T-cell (primary cell): ENCODE measurements around the gene FOXP1. TPM values are rescaled to one million over a fixed set of nuclear protein-coding genes. Genes with fewer than 3 reads are reported as not detected.
A peak's percentile ranks its signal among the peaks of the same experiment; 100 is the strongest.

Experiments used
- ATAC-seq, 4 experiments: fragments of 200-7000 bp in 3 of 4; fragments of 150-1000 bp in 1 of 4; cut with Tn5 transposase; replicated peaks in 1 of 4; 1 replicate in 3 of 4; 2 replicates in 1 of 4; pipeline ENCODE4 v1.10.0; 2021; ENCODE audit warnings: moderate library complexity in 3 of 4, mild to moderate bottlenecking in 2 of 4, moderate number of reproducible peaks in 1 of 4
- CTCF ChIA-PET, 2 donors: fragments of 300-600 bp; sonication (Branson Sonifier 250); formaldehyde crosslinking; loops; one replicate each; lab custom pipeline; 2022; ENCODE audit warnings: antibody characterized with exemption in 2 of 2; lab: Charles Lee
- POLR2A ChIA-PET, 2 donors: fragments of 300-600 bp; sonication (Branson Sonifier 250); formaldehyde crosslinking; loops; one replicate each; lab custom pipeline; 2022; ENCODE audit warnings: antibody characterized with exemption in 2 of 2; lab: Charles Lee
- DNase-seq, 35 experiments: peaks; one replicate each; pipeline versions ENCODE4 v3.0.0 to v3.0.0-alpha.2; 2013 to 2023
- H3K27ac ChIP-seq: one replicate; pipeline ENCODE4 v1.5.1; 2013; ENCODE audit warnings: low read length
- H3K27me3 ChIP-seq, 2 experiments: replicated peaks in 1 of 2; 1 replicate in 1 of 2; 2 replicates in 1 of 2; pipeline versions ENCODE4 v1.6.1 to v1.7.0; 2013; ENCODE audit warnings: low read length in 1 of 2, mixed read lengths in 1 of 2; ENCODE audit not compliant: control insufficient read depth in 2 of 2, insufficient read depth in 2 of 2; ENCODE audit errors: extremely low read depth in 1 of 2
- H3K36me3 ChIP-seq, 2 donors: 1 replicate in 1 of 2; 2 replicates in 1 of 2; pipeline versions ENCODE4 v1.6.1 to v1.7.0; 2013; ENCODE audit warnings: low read length in 1 of 2; ENCODE audit not compliant: control insufficient read depth in 2 of 2, insufficient read depth in 1 of 2; ENCODE audit errors: extremely low read depth in 1 of 2
- H3K4me1 ChIP-seq, 2 experiments: 1 replicate in 1 of 2; 2 replicates in 1 of 2; pipeline versions ENCODE4 v1.6.1 to v1.7.0; 2013; ENCODE audit warnings: low read length in 2 of 2, mixed read lengths in 1 of 2; ENCODE audit not compliant: insufficient read depth in 2 of 2, control insufficient read depth in 1 of 2; ENCODE audit errors: extremely low read depth in 1 of 2
- H3K4me3 ChIP-seq, 2 donors: 1 replicate in 1 of 2; 2 replicates in 1 of 2; pipeline versions ENCODE4 v1.5.1 to v1.7.0; 2013; ENCODE audit warnings: mild to moderate bottlenecking in 2 of 2, low read length in 1 of 2, moderate library complexity in 1 of 2; ENCODE audit not compliant: control insufficient read depth in 1 of 2; ENCODE audit errors: extremely low read depth in 1 of 2
- H3K9me3 ChIP-seq: 2 replicates; pipeline ENCODE4 v1.7.0; 2013
- H3K27ac Mint-ChIP-seq, 2 donors: one replicate each; pipeline ENCODE4 v1.8.0; 2020 to 2021; ENCODE audit warnings: mild to moderate bottlenecking in 2 of 2, mixed read lengths in 2 of 2
- H3K27me3 Mint-ChIP-seq, 2 donors: one replicate each; pipeline ENCODE4 v1.8.0; 2021 to 2022; ENCODE audit warnings: mixed read lengths in 2 of 2
- H3K36me3 Mint-ChIP-seq: one replicate; pipeline ENCODE4 v1.8.0; 2021; ENCODE audit warnings: mixed read lengths
- H3K4me1 Mint-ChIP-seq, 3 donors: one replicate each; pipeline ENCODE4 v1.8.0; 2020 to 2022; ENCODE audit warnings: mixed read lengths in 3 of 3, mild to moderate bottlenecking in 1 of 3
- H3K4me3 Mint-ChIP-seq, 3 donors: one replicate each; pipeline ENCODE4 v1.8.0; 2020 to 2022; ENCODE audit warnings: mild to moderate bottlenecking in 3 of 3, mixed read lengths in 3 of 3, moderate library complexity in 3 of 3
- H3K9me3 Mint-ChIP-seq, 3 donors: one replicate each; pipeline ENCODE4 v1.8.0; 2020 to 2022; ENCODE audit warnings: mixed read lengths in 3 of 3
- whole genome bisulfite sequencing: methylation state at CpG from one replicate; pipeline ENCODE4 v1.1.5; 2013; ENCODE audit warnings: missing lambda C conversion rate; ENCODE audit not compliant: insufficient coverage; 5-methylcytosine and 5-hydroxymethylcytosine counted together
- total RNA-seq, 35 experiments: library from RNA in 6 of 35; stranded (reverse) in 6 of 35; fragments of 120-200 nt in 1 of 35; gene quantifications; one replicate each; pipeline versions ENCODE4 v1.2.1 to v1.2.4 and lab custom pipeline; 2013 to 2026

Gene FOXP1
- total RNA-seq, 5 donors from 2014 or later (not counting 1 experiment from before 2014, with no cell fraction given): 258 to 586 (median 290) TPM

- CTCF ChIA-PET: interaction anchor here in 1 of 2 donors (0.6 kb wide), 1 partner anchor 183 kb away, joined by 3 read pairs; no protein-coding TSS in a partner anchor
- Histone ChIP-seq H3K4me3 (no peak overlapping the region), H3K36me3 (peaks cover 0 to 3% of the 10 kb centered on the region in 2 donors), H3K27ac (no peak overlapping the region), H3K9me3 (no peaks in the 10 kb centered on the region), H3K27me3 (no peaks in the 10 kb centered on the region), H3K4me1 (peaks cover 10 to 17% of the 10 kb centered on the region in 2 experiments)
- WGBS: no CpG with 5 or more reads among the region's 1 CpG
- Mint-ChIP-seq H3K27me3 (no peaks in the 10 kb centered on the region), H3K4me3 (peak overlapping the region in 1 of 3 donors; percentile 22), H3K27ac (no peak overlapping the region), H3K9me3 (no peaks in the 10 kb centered on the region), H3K36me3 (peaks cover 46% of the 10 kb centered on the region), H3K4me1 (peaks cover 78 to 88% (median 85%) of the 10 kb centered on the region in 3 donors)
- DNase-seq (no peak), ATAC-seq (no peak)
- POLR2A ChIA-PET: no interaction called here
These were observed 316.7 kb downstream of the FOXP1 start for GRCh38 chr3:71266875-71267274.

DNA sequence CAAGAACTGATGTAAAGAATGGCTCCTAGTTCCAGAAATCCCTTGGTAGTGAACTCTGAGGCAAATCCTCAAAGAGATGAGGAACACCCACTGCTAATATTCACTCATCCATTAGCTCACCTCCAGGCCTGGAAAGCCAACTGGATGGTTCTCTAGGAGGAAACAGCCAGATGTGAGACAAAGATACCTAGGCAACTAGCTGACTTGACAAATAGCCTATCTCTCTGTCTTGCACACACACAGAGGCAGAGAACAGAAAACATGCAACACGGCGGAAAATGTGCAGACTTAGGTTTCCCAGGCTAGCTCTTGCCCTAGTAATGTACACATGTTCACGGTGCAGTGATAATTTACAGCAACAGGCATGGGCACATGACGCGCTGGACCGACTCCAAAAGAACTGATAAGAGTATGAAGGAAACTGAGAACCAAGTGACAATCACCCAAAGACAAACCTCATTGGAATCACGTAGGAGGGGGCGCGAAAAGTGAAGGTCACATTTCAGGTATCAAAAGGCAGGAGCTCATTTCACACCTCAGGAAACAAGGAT is 318.1 kb downstream of the FOXP1 start:
- ChIA-PET POLR2A (interaction anchor here in 1 of 2 donors (0.9 kb wide), 1 partner anchor 223 kb away, joined by 3 read pairs; no protein-coding TSS in a partner anchor), CTCF (no interaction called here)
- Histone ChIP-seq H3K27me3 (no peaks in the 10 kb centered on the region), H3K4me1 (peaks cover 8 to 17% of the 10 kb centered on the region in 2 experiments), H3K4me3 (no peak overlapping the region), H3K27ac (no peak overlapping the region), H3K9me3 (no peaks in the 10 kb centered on the region), H3K36me3 (peaks cover 1 to 3% of the 10 kb centered on the region in 2 donors)
- H3K4me1 Mint-ChIP-seq: peaks cover 70 to 79% (median 79%) of the 10 kb centered on the region in 3 donors
- ATAC-seq: no peak
- no peak for DNase-seq
- H3K27ac Mint-ChIP-seq: peak overlapping the region; percentile 9 to 31
- peak overlapping the region in 1 of 3 donors; percentile 34 for H3K4me3 Mint-ChIP-seq
- peaks cover 49% of the 10 kb centered on the region for H3K36me3 Mint-ChIP-seq
- WGBS: 78% methylated on average over 5 of the region's 9 CpGs
- H3K9me3 Mint-ChIP-seq: no peaks in the 10 kb centered on the region
- H3K27me3 Mint-ChIP-seq: no peaks in the 10 kb centered on the region

DNA sequence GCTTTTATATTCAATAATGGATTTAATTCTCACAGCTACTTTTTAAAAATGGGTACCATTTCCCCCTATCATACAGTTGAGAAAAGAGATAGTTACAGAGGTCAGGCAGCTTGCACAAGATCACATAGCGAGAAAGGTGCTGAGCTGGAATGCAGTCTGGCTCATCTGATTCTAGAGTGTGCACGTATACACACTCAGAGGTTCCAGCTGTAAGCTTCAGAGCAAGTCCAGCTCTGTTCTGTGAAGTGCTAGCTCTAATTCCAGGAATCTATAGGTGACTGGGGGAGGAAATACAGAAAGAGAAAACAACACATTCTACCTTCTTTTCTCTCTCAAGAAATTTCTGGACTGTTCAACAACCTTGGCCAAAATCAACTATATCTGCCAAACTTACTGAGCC is 318.7 kb downstream of the FOXP1 start:
- Histone ChIP-seq H3K36me3 (peaks cover 3 to 4% of the 10 kb centered on the region in 2 donors), H3K27ac (no peak overlapping the region), H3K4me1 (peaks cover 4 to 17% of the 10 kb centered on the region in 2 experiments), H3K9me3 (no peaks in the 10 kb centered on the region), H3K27me3 (no peaks in the 10 kb centered on the region), H3K4me3 (no peak overlapping the region)
- Mint-ChIP-seq H3K27me3 (no peaks in the 10 kb centered on the region), H3K4me1 (peaks cover 66 to 77% (median 75%) of the 10 kb centered on the region in 3 donors), H3K27ac (peak overlapping the region; percentile 19 to 31), H3K9me3 (no peaks in the 10 kb centered on the region), H3K4me3 (peak overlapping the region in 1 of 3 donors; percentile 34), H3K36me3 (peaks cover 47% of the 10 kb centered on the region)
- 60% methylated on average over 2 of the region's 2 CpGs for WGBS
- POLR2A ChIA-PET: no interaction called here
- DNase-seq (no peak), ATAC-seq (peak in 1 of 4 experiments; percentile 43)
- CTCF ChIA-PET: no interaction called here

DNA sequence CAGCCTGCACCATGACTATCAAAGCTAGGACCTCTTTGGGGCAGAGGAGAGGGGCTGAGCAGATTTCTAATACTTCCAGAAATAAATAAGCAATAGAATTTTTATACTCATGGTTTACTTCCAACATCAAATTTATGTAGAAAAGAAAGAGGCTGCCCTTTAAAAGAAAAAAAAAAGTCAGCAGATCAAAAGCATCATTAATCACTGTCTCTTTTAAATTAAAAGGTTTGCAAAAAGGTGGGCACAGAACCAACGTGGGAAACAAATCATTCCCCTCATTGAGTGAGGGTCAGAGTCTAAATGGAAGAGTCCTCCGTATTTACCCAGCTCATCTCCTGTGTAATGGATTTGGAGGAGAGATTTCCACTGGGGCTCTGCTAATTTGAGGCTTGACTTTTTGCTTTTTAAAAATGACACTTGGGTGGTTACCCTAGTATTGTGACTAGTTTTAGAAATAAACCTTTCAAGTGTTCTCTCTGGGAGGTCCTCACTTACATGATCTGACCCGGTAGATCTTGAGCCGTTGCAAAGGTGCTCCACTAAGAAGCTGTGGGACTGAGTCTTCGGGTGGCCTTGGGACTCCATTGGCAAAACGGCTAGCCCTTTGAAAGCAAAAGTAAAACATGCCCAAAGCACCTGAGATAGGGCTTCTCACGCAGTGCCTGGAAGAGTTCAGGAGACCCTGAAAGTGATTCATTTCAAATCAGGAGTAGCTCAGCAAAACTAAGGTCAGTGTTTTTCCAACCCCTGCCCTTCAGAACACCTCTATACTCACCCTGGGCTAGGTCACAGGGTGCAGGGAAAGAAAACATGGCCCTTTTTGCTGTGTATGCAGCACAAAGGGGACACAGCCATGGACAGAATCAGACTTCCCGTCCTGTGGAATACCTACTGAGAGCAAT is 320.9 kb downstream of the FOXP1 start:
- DNase-seq (no peak), ATAC-seq (no peak)
- peak overlapping the region in 1 of 2 donors; percentile 3 for H3K27ac Mint-ChIP-seq
- Histone ChIP-seq H3K4me1 (peaks cover 4 to 21% of the 10 kb centered on the region in 2 experiments), H3K4me3 (no peak overlapping the region), H3K36me3 (peaks cover 3 to 4% of the 10 kb centered on the region in 2 donors), H3K27ac (no peak overlapping the region), H3K9me3 (no peaks in the 10 kb centered on the region), H3K27me3 (no peaks in the 10 kb centered on the region)
- H3K36me3 Mint-ChIP-seq: peaks cover 52% of the 10 kb centered on the region
- no peaks in the 10 kb centered on the region for H3K27me3 Mint-ChIP-seq
- ChIA-PET POLR2A (interaction anchor here (0.5 to 0.7 kb wide), 4 partner anchors 17 to 193 kb away, joined by 3 to 9 read pairs (median 4); no protein-coding TSS in a partner anchor), CTCF (no interaction called here)
- H3K4me1 Mint-ChIP-seq: peaks cover 73 to 82% (median 80%) of the 10 kb centered on the region in 3 donors
- no peak overlapping the region for H3K4me3 Mint-ChIP-seq
- H3K9me3 Mint-ChIP-seq: no peaks in the 10 kb centered on the region
- WGBS: 93% methylated on average over 5 of the region's 8 CpGs

GRCh38 chr3:71260782-71261181 is 322.7 kb downstream of the FOXP1 start:
- POLR2A ChIA-PET: interaction anchor here (0.6 to 0.8 kb wide), 2 partner anchors 10 to 129 kb away, joined by 3 to 7 read pairs; no protein-coding TSS in a partner anchor
- Histone ChIP-seq H3K4me3 (no peak overlapping the region), H3K27me3 (no peaks in the 10 kb centered on the region), H3K27ac (no peak overlapping the region), H3K4me1 (peaks cover 4 to 18% of the 10 kb centered on the region in 2 experiments), H3K9me3 (no peaks in the 10 kb centered on the region), H3K36me3 (peaks cover 3 to 8% of the 10 kb centered on the region in 2 donors)
- Mint-ChIP-seq H3K9me3 (no peaks in the 10 kb centered on the region), H3K4me3 (no peak overlapping the region), H3K27me3 (no peaks in the 10 kb centered on the region), H3K4me1 (peaks cover 74 to 81% (median 77%) of the 10 kb centered on the region in 3 donors), H3K27ac (no peak overlapping the region), H3K36me3 (peaks cover 53% of the 10 kb centered on the region)
- ATAC-seq (no peak), DNase-seq (no peak)
- WGBS: no CpG with 5 or more reads among the region's 8 CpGs
- CTCF ChIA-PET: no interaction called here

- Mint-ChIP-seq H3K9me3 (no peaks in the 10 kb centered on the region), H3K27me3 (no peaks in the 10 kb centered on the region), H3K36me3 (peaks cover 35% of the 10 kb centered on the region), H3K27ac (peak overlapping the region in 1 of 2 donors; percentile 7), H3K4me1 (peaks cover 67 to 76% (median 73%) of the 10 kb centered on the region in 3 donors), H3K4me3 (peak overlapping the region in 1 of 3 donors; percentile 33)
- no peak overlapping the region for H3K27ac ChIP-seq
- no peak overlapping the region for H3K4me3 ChIP-seq
- WGBS: 90% methylated on average over 2 of the region's 3 CpGs
- no peak for DNase-seq
- peaks cover 2 to 12% of the 10 kb centered on the region in 2 experiments for H3K4me1 ChIP-seq
- no peaks in the 10 kb centered on the region for H3K9me3 ChIP-seq
- H3K27me3 ChIP-seq: no peaks in the 10 kb centered on the region
- POLR2A ChIA-PET: interaction anchor here (0.5 to 0.7 kb wide), 4 partner anchors 9 to 1446 kb away, joined by 3 to 4 read pairs (median 4); no protein-coding TSS in a partner anchor
- CTCF ChIA-PET: interaction anchor here (0.6 to 0.7 kb wide), 3 partner anchors 55 to 159 kb away, joined by 3 to 11 read pairs (median 3); no protein-coding TSS in a partner anchor
- ATAC-seq: peak in 1 of 4 experiments; percentile 23
- H3K36me3 ChIP-seq: peaks cover 3 to 8% of the 10 kb centered on the region in 2 donors
These were observed 325.0 kb downstream of the FOXP1 start for GRCh38 chr3:71258526-71258925.
